DND-41 (cell line): ENCODE measurements around the gene ITGB5.

ENCODE experiments used
- ATAC-seq: fragments of 200-7000 bp; cut with Tn5 transposase; 3 replicates; pipeline ENCODE4 v1.9.1; 2021; ENCODE audit warnings: low read depth; ENCODE audit not compliant: insufficient read depth
- DNase-seq: peaks from one replicate; pipeline ENCODE4 v3.0.0-alpha.2; 2020
- H2AFZ ChIP-seq: 2 replicates; pipeline ENCODE4 v1.6.0; 2012; ENCODE audit warnings: low read depth, low read length
- H3K27ac ChIP-seq: 2 replicates; pipeline ENCODE4 v1.5.1; 2012; ENCODE audit warnings: low read length, inconsistent platforms
- H3K27me3 ChIP-seq: fragments of 200-600 bp; sonication (generic); 2 replicates; pipeline ENCODE4 v1.6.0; 2012; ENCODE audit warnings: low read length, mild to moderate bottlenecking, inconsistent platforms; ENCODE audit not compliant: insufficient read depth, poor library complexity
- H3K36me3 ChIP-seq: 2 replicates; pipeline ENCODE4 v1.5.1; 2012; ENCODE audit warnings: low read length, inconsistent platforms; ENCODE audit not compliant: insufficient read depth
- H3K4me1 ChIP-seq: 2 replicates; pipeline ENCODE4 v1.5.1; 2012; ENCODE audit warnings: mild to moderate bottlenecking, low read length; ENCODE audit not compliant: insufficient read depth
- H3K4me2 ChIP-seq: 2 replicates; pipeline ENCODE4 v1.6.0; 2012; ENCODE audit warnings: mild to moderate bottlenecking, moderate library complexity, low read length, inconsistent platforms; ENCODE audit not compliant: insufficient read depth
- H3K4me3 ChIP-seq, 2 experiments: fragments of 200-600 bp in 1 of 2; shearing (Covaris generic) in 1 of 2; 2 replicates each; pipeline ENCODE4 v1.5.1; 2012 to 2016; ENCODE audit warnings: inconsistent platforms in 2 of 2, low read length in 2 of 2, mild to moderate bottlenecking in 2 of 2, low read depth in 1 of 2, moderate library complexity in 1 of 2
- H3K79me2 ChIP-seq: 2 replicates; pipeline ENCODE4 v1.6.0; 2012; ENCODE audit warnings: low read length, inconsistent platforms; ENCODE audit not compliant: insufficient read depth
- H3K9ac ChIP-seq: 2 replicates; pipeline ENCODE4 v1.6.0; 2012; ENCODE audit warnings: low read depth, mild to moderate bottlenecking, inconsistent platforms, low read length, moderate library complexity
- H3K9me3 ChIP-seq: 2 replicates; pipeline ENCODE4 v1.5.1; 2012; ENCODE audit warnings: low read length, moderate library complexity, mild to moderate bottlenecking, inconsistent platforms; ENCODE audit not compliant: insufficient read depth, severe bottlenecking
- H4K20me1 ChIP-seq: 2 replicates; pipeline ENCODE4 v1.6.0; 2012; ENCODE audit warnings: low read length; ENCODE audit not compliant: insufficient read depth
- CTCF ChIP-seq: IDR thresholded peaks from 2 replicates; pipeline ENCODE4 v1.5.1; 2012; ENCODE audit warnings: borderline replicate concordance, low read length, moderate library complexity, mild to moderate bottlenecking; ENCODE audit not compliant: poor library complexity, severe bottlenecking; ENCODE audit errors: extremely low read depth
- EZH2 ChIP-seq: IDR thresholded peaks from 3 replicates; pipeline ENCODE4 v1.6.1; 2012; ENCODE audit warnings: borderline replicate concordance, low read depth, mild to moderate bottlenecking, moderate library complexity, low read length, inconsistent platforms; ENCODE audit not compliant: severe bottlenecking

The ITGB5 gene

GRCh38 chr3:124883766-124884473, 3.2 kb downstream of the ITGB5 start:
- Histone ChIP-seq H4K20me1 (no peaks in the 10 kb centered on the region), H3K9ac (no peak overlapping the region), H3K79me2 (no peaks in the 10 kb centered on the region), H3K4me2 (no peak overlapping the region), H3K9me3 (no peaks in the 10 kb centered on the region), H2AFZ (no peak overlapping the region), H3K27ac (no peak overlapping the region), H3K36me3 (no peaks in the 10 kb centered on the region), H3K27me3 (no peaks in the 10 kb centered on the region), H3K4me3 (no peak overlapping the region), H3K4me1 (no peaks in the 10 kb centered on the region)
- no peak for ATAC-seq
- TF ChIP-seq EZH2 (no peak), CTCF (no peak)
- no peak for DNase-seq

- no peak overlapping the region for H3K9ac ChIP-seq
- H3K36me3 ChIP-seq = no peaks in the 10 kb centered on the region
- no peak overlapping the region for H3K4me3 ChIP-seq
- no peaks in the 10 kb centered on the region for H3K4me1 ChIP-seq
- DNase-seq (no peak), ATAC-seq (no peak)
- no peaks in the 10 kb centered on the region for H3K9me3 ChIP-seq
- H3K79me2 ChIP-seq = no peaks in the 10 kb centered on the region
- H3K27ac ChIP-seq = no peak overlapping the region
- H4K20me1 ChIP-seq = no peaks in the 10 kb centered on the region
- H3K27me3 ChIP-seq = no peaks in the 10 kb centered on the region
- no peak overlapping the region for H3K4me2 ChIP-seq
- no peak overlapping the region for H2AFZ ChIP-seq
- TF ChIP-seq CTCF (no peak), EZH2 (no peak)
These were observed 4.1 kb downstream of the ITGB5 start for GRCh38 chr3:124882816-124883747.

- no peak overlapping the region for H3K4me2 ChIP-seq
- H3K4me1 ChIP-seq = no peaks in the 10 kb centered on the region
- no peak overlapping the region for H2AFZ ChIP-seq
- no peaks in the 10 kb centered on the region for H3K79me2 ChIP-seq
- TF ChIP-seq CTCF (no peak), EZH2 (no peak)
- no peaks in the 10 kb centered on the region for H3K9me3 ChIP-seq
- ATAC-seq (no peak), DNase-seq (no peak)
- H3K9ac ChIP-seq = no peak overlapping the region
- no peak overlapping the region for H3K27ac ChIP-seq
- no peaks in the 10 kb centered on the region for H4K20me1 ChIP-seq
- no peaks in the 10 kb centered on the region for H3K36me3 ChIP-seq
- no peak overlapping the region for H3K4me3 ChIP-seq
- no peaks in the 10 kb centered on the region for H3K27me3 ChIP-seq
These were observed 5.0 kb downstream of the ITGB5 start for GRCh38 chr3:124881976-124882697.
